Activated T-cell treated with anti-CD3 and anti-CD28 coated beads for 24 hours (primary cell): Measurements from ENCODE around the gene UMOD.

Experiments
- DNase-seq: peaks from one replicate; pipeline ENCODE4 v3.0.0-alpha.2; 2020; ENCODE audit warnings: low read depth

Gene UMOD

GRCh38 chr16:20300312-20301097, 52.0 kb downstream of the UMOD start:
- peak; percentile 5 for DNase-seq

- DNase-seq, result no peak
Observed at GRCh38 chr16:20298452-20298851, 54.1 kb downstream of the UMOD start.

- DNase-seq, result no peak
Observed at GRCh38 chr16:20291208-20292206, 61.0 kb downstream of the UMOD start.

- no peak for DNase-seq
Observed at GRCh38 chr16:20289571-20289970, 62.9 kb downstream of the UMOD start.

- no peak for DNase-seq
Observed at GRCh38 chr16:20285993-20286499, 66.5 kb downstream of the UMOD start.
